ENCODE results near the gene SRD5A2.

SRD5A2 gene

DNA sequence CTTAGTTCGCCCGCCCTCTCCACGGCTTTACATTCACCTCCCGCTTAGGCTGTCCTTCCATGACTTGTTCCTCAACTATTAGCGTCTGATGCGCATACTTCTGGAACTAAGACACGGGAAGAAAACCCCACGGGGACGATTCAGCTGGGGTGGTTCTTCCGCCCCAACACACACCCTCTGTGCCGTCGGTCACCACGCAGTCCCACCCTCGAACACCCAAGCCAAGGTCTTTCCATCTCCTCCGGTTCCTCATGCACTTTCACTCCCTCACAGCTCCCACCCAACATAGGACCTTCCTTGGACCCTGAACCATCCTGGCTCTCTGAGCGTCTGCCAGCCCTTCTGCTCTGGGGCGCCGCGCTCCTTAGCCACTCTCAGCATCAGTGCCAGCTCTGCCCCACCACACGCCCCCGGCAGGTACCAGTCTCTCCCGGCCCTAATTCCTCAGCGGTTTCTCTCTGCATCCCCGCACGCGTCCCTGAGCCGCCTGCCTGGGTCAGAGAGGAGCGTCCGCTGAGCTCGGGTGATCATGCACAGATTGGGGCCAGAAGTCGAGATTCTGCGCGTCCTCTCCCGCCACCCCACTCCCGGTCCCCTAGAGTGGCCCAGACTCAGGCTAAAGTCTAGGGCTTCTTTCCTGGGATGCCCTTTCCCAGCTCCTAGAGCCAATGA, 522 bp upstream of the SRD5A2 start:
- Histone ChIP-seq H2AFZ (ENCODE audit: low read depth, low read length) (no peak overlapping the region), H3K9ac (ENCODE audit: low read length) (no peak overlapping the region), H3K79me2 (ENCODE audit: low read length) (no peaks in the 10 kb centered on the region), H3K4me1 (ENCODE audit: low read length) (no peaks in the 10 kb centered on the region), H3K9me3 (ENCODE audit: insufficient read depth, low read length) (no peaks in the 10 kb centered on the region), H3K4me3 (ENCODE audit: low read length) (no peak overlapping the region), H3K27me3 (ENCODE audit: low read depth, low read length) (0 out of 2 replicates have a peak, but pooled peaks cover 4% of the 10 kb centered on the region), H3K36me3 (replicated peaks; ENCODE audit: low read depth, low read length) (no peaks in the 10 kb centered on the region), H3K4me2 (ENCODE audit: low read length) (no peak overlapping the region), H4K20me1 (ENCODE audit: insufficient read depth, low read length) (no peaks in the 10 kb centered on the region), H3K27ac (ENCODE audit: low read length) (no peak overlapping the region)
- TF ChIP-seq, protein P1, sequence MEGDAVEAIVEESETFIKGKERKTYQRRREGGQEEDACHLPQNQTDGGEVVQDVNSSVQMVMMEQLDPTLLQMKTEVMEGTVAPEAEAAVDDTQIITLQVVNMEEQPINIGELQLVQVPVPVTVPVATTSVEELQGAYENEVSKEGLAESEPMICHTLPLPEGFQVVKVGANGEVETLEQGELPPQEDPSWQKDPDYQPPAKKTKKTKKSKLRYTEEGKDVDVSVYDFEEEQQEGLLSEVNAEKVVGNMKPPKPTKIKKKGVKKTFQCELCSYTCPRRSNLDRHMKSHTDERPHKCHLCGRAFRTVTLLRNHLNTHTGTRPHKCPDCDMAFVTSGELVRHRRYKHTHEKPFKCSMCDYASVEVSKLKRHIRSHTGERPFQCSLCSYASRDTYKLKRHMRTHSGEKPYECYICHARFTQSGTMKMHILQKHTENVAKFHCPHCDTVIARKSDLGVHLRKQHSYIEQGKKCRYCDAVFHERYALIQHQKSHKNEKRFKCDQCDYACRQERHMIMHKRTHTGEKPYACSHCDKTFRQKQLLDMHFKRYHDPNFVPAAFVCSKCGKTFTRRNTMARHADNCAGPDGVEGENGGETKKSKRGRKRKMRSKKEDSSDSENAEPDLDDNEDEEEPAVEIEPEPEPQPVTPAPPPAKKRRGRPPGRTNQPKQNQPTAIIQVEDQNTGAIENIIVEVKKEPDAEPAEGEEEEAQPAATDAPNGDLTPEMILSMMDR (IDR thresholded peaks at IDR 0.05; ENCODE audit: low read depth, low read length): no peak
- TF ChIP-seq EZH2phosphoT487 (IDR thresholded peaks at IDR 0.05; ENCODE audit: low read depth): no peak

DNA sequence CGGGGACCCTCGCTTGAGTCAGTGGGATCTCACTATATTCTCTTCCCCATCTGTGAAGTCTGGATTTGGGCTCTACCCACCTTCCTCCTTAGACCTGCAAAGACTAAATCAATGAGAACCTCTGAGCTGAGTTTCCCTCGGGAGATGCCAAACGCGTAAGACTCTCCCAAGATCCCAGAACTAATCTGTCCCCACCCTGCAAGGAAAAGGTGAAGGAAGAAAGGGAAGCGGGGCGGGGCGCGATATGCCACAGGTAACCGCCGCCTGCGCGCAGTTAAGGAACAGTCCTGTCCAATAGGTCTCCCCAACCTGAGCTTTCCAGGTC, 780 bp downstream of the SRD5A2 start:
- Histone ChIP-seq H3K4me2 (ENCODE audit: low read length) (no peak overlapping the region), H3K9ac (ENCODE audit: low read length) (no peak overlapping the region), H3K27me3 (ENCODE audit: low read depth, low read length) (0 out of 2 replicates have a peak, but pooled peaks cover 4% of the 10 kb centered on the region), H3K4me3 (ENCODE audit: low read length) (no peak overlapping the region), H2AFZ (ENCODE audit: low read depth, low read length) (no peak overlapping the region), H4K20me1 (ENCODE audit: insufficient read depth, low read length) (no peaks in the 10 kb centered on the region), H3K36me3 (replicated peaks; ENCODE audit: low read depth, low read length) (no peaks in the 10 kb centered on the region), H3K27ac (ENCODE audit: low read length) (no peak overlapping the region), H3K9me3 (ENCODE audit: insufficient read depth, low read length) (0 out of 2 replicates have a peak, but pooled peaks cover 4% of the 10 kb centered on the region), H3K79me2 (ENCODE audit: low read length) (no peaks in the 10 kb centered on the region), H3K4me1 (ENCODE audit: low read length) (no peaks in the 10 kb centered on the region)
- no peak for TF ChIP-seq EZH2phosphoT487 (IDR thresholded peaks at IDR 0.05; ENCODE audit: low read depth)
- TF ChIP-seq, protein P1 (IDR thresholded peaks at IDR 0.05; ENCODE audit: low read depth, low read length): no peak

DNA sequence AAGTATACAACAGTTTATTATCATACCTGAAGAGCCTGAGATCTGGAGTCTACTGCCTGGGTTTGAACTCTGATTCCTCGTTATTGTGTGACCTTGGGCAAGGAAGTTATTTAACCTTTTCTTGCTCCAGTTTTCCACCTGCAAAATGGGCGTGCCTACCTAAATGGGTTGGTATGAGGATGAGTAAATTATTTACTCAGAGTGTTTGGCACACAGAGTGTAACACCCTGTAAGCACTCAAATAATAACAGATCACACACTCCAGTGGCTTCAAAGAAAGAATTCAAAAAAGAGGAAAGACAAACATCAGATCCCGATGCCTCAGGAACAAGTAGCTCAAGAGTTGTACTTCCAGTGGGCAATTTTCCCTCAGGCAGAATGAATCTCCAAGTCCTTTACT, 2.4 kb downstream of the SRD5A2 start:
- no peaks in the 10 kb centered on the region for H3K36me3 ChIP-seq (replicated peaks; ENCODE audit: low read depth, low read length)

DNA sequence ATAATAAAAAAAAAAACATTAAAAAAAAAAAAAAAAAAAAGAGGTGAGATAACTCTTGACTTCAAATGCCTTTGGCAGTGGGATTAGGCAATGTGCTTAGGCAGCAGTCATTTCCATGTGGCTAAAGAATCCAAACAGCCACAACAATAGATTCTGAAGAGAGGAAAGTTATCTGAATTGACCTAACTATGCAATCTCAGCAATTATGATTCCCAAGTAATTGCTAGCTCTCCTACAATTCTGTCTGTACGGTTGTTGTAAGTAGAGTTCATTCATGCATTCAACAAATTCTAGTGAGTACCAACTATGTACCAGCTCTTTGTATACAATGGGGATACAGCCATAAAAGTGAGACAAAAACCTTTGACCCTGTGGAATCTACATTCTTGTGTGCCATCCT, 3.6 kb downstream of the SRD5A2 start:
- no peaks in the 10 kb centered on the region for H3K36me3 ChIP-seq (replicated peaks; ENCODE audit: low read depth, low read length)
- 0 out of 2 replicates have a peak, but pooled peaks cover 4% of the 10 kb centered on the region for H3K9me3 ChIP-seq (ENCODE audit: insufficient read depth, low read length)
- no peak overlapping the region for H3K9ac ChIP-seq (ENCODE audit: low read length)
- TF ChIP-seq, protein P1 (IDR thresholded peaks at IDR 0.05; ENCODE audit: low read depth, low read length): no peak
- no peak for TF ChIP-seq EZH2phosphoT487 (IDR thresholded peaks at IDR 0.05; ENCODE audit: low read depth)
- H3K4me1 ChIP-seq (ENCODE audit: low read length): no peaks in the 10 kb centered on the region
- H3K4me3 ChIP-seq (ENCODE audit: low read length): no peak overlapping the region
- no peaks in the 10 kb centered on the region for H4K20me1 ChIP-seq (ENCODE audit: insufficient read depth, low read length)
- H2AFZ ChIP-seq (ENCODE audit: low read depth, low read length): no peak overlapping the region
- H3K27ac ChIP-seq (ENCODE audit: low read length): no peak overlapping the region
- H3K27me3 ChIP-seq (ENCODE audit: low read depth, low read length): 0 out of 2 replicates have a peak, but pooled peaks cover 4% of the 10 kb centered on the region
- no peak overlapping the region for H3K4me2 ChIP-seq (ENCODE audit: low read length)
- H3K79me2 ChIP-seq (ENCODE audit: low read length): no peaks in the 10 kb centered on the region

More for the DNA sequence above, 2.4 kb downstream of the SRD5A2 start:
- Histone ChIP-seq H3K79me2 (ENCODE audit: low read length) (no peaks in the 10 kb centered on the region), H2AFZ (ENCODE audit: low read depth, low read length) (no peak overlapping the region), H3K27me3 (ENCODE audit: low read depth, low read length) (0 out of 2 replicates have a peak, but pooled peaks cover 4% of the 10 kb centered on the region), H4K20me1 (ENCODE audit: insufficient read depth, low read length) (no peaks in the 10 kb centered on the region), H3K4me2 (ENCODE audit: low read length) (no peak overlapping the region), H3K9ac (ENCODE audit: low read length) (no peak overlapping the region), H3K27ac (ENCODE audit: low read length) (no peak overlapping the region), H3K9me3 (ENCODE audit: insufficient read depth, low read length) (0 out of 2 replicates have a peak, but pooled peaks cover 4% of the 10 kb centered on the region), H3K4me3 (ENCODE audit: low read length) (no peak overlapping the region), H3K4me1 (ENCODE audit: low read length) (no peaks in the 10 kb centered on the region)
- no peak for TF ChIP-seq EZH2phosphoT487 (IDR thresholded peaks at IDR 0.05; ENCODE audit: low read depth)
- TF ChIP-seq, protein P1 (IDR thresholded peaks at IDR 0.05; ENCODE audit: low read depth, low read length): no peak

Data from OCI-LY3 (cell line).